SK-N-SH (cell line): ENCODE data around the gene PCBD2.
"Not testable (repeated sequence)": the region's sequence is repeated elsewhere in the genome, so short reads cannot be mapped to it uniquely, and the experiment has no call there.

Experiments
- CHD2 ChIP-seq: fragments of 150-350 bp; IDR thresholded peaks from 2 replicates; pipeline ENCODE4 v1.6.1; 2018; ENCODE audit warnings: low read length; ENCODE audit not compliant: partially characterized antibody
- CTCF ChIP-seq: fragments of 200-600 bp; sonication (generic); IDR thresholded peaks from 2 replicates; pipeline ENCODE4 v1.6.1; 2017; ENCODE audit warnings: antibody characterized with exemption, mild to moderate bottlenecking, moderate library complexity
- EP300 ChIP-seq, 2 experiments: IDR thresholded peaks; 2 replicates each; pipeline versions ENCODE4 v1.4.0 to v1.6.1; 2012; ENCODE audit warnings: borderline replicate concordance in 1 of 2, low read depth in 1 of 2, low read length in 1 of 2
- IRF3 ChIP-seq: fragments of 150-350 bp; IDR thresholded peaks from 2 replicates; pipeline ENCODE4 v1.6.1; 2016; ENCODE audit warnings: mild to moderate bottlenecking, low read depth, low read length
- JUND ChIP-seq: IDR thresholded peaks from 2 replicates; pipeline ENCODE4 v1.4.0; 2012
- POLR2AphosphoS5 ChIP-seq: IDR thresholded peaks from 2 replicates; pipeline ENCODE4 v1.6.1; 2012; ENCODE audit warnings: low read depth, low read length
- RAD21 ChIP-seq: IDR thresholded peaks from 2 replicates; pipeline ENCODE4 v1.6.1; 2012; ENCODE audit warnings: mild to moderate bottlenecking, low read length
- REST ChIP-seq: IDR thresholded peaks from 2 replicates; pipeline ENCODE4 v1.6.1; 2012; ENCODE audit warnings: mild to moderate bottlenecking, low read depth, low read length, moderate library complexity
- SIN3A ChIP-seq: IDR thresholded peaks from 2 replicates; pipeline ENCODE4 v1.6.1; 2012; ENCODE audit warnings: low read depth, mild to moderate bottlenecking, low read length, moderate library complexity, borderline replicate concordance
- SMC3 ChIP-seq: IDR thresholded peaks from 2 replicates; pipeline ENCODE4 v1.6.1; 2012; ENCODE audit warnings: low read depth, low read length, improper control_type of control experiment
- TCF12 ChIP-seq: IDR thresholded peaks from 2 replicates; pipeline ENCODE4 v1.4.0; 2012
- TEAD4 ChIP-seq: IDR thresholded peaks from 2 replicates; pipeline ENCODE4 v1.4.0; 2012; ENCODE audit warnings: mild to moderate bottlenecking, borderline replicate concordance; ENCODE audit not compliant: insufficient read depth
- USF2 ChIP-seq: fragments of 150-350 bp; IDR thresholded peaks from 2 replicates; pipeline ENCODE4 v1.6.1; 2017; ENCODE audit warnings: antibody characterized with exemption, low read length, low read depth, borderline replicate concordance
- ZBTB33 ChIP-seq: IDR thresholded peaks from 2 replicates; pipeline ENCODE4 v1.4.0; 2012; ENCODE audit warnings: low read depth, borderline replicate concordance

GRCh38 chr5:134856465-134856864 lies 48.5 kb upstream of the PCBD2 start:
- TF ChIP-seq CTCF; RAD21; REST; CHD2; SMC3; USF2; ZBTB33; POLR2AphosphoS5; JUND; SIN3A; TCF12; TEAD4; EP300 (IDR thresholded peaks at IDR 0.05; ENCODE audit: borderline replicate concordance in 1 of 2, low read depth in 1 of 2, low read length in 1 of 2); IRF3: not testable (repeated sequence)
